ENCODE results near the gene GALNT14.
A peak's percentile ranks its signal among the peaks of the same experiment; 100 is the strongest.
"Not testable (repeated sequence)": the region's sequence is repeated elsewhere in the genome, so short reads cannot be mapped to it uniquely, and the experiment has no call there.

The GALNT14 gene, protein sequence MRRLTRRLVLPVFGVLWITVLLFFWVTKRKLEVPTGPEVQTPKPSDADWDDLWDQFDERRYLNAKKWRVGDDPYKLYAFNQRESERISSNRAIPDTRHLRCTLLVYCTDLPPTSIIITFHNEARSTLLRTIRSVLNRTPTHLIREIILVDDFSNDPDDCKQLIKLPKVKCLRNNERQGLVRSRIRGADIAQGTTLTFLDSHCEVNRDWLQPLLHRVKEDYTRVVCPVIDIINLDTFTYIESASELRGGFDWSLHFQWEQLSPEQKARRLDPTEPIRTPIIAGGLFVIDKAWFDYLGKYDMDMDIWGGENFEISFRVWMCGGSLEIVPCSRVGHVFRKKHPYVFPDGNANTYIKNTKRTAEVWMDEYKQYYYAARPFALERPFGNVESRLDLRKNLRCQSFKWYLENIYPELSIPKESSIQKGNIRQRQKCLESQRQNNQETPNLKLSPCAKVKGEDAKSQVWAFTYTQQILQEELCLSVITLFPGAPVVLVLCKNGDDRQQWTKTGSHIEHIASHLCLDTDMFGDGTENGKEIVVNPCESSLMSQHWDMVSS

DNA sequence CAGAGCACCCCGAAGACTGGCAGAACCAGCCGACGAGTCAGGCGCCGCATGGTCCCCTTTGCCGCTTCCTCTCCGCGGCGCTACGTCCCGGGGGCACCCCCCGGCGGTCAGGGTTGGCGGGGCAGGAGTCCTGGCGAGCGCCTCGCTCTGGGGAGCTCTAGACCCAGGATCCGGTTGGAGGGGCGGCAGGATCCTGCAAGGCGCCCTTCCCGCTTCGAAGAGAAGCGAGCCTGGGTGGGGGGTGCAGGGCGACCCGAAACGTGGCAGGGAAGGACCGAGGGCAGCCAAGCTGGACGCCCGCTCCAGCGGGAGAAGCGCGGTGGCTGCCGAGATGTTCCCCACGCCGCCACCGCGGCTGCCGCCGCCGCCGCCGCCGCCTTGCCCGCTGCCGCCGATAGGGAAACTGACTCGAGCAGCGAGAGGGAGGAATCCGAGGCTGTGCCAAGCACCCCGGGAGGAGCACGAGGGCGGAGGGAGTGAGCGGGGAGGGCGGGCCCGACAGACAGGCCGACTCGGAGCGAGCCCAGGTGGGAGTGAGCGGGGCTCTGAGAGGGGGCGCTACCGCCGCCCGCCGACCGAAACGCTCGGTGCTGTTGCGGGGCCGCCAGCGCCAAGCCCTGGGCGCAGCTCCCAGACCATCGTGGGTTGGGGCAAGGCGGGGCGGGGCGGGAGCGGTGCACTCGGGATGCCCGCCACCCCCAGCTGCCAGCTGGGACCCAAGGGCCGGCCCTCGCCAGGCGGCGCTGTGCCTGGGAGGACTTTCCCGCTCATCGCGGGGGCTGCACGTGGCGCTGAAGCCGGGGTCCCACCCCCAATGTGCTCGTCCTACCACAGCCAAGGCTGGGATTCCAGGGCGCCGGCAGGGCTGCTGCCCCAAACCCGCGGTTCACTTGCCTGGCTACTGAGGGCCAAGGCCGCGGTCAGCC is at the start of gene GALNT14:
Gene GALNT14 (minus strand): TSS at position 404 of the 926 bp plus-strand sequence. CDS start 354 bp downstream, at position 50.
- peak; percentile 68 for DNase-seq

- no peak for DNase-seq
These were observed 48.9 kb upstream of the GALNT14 start for GRCh38 chr2:31187166-31187565.

DNA sequence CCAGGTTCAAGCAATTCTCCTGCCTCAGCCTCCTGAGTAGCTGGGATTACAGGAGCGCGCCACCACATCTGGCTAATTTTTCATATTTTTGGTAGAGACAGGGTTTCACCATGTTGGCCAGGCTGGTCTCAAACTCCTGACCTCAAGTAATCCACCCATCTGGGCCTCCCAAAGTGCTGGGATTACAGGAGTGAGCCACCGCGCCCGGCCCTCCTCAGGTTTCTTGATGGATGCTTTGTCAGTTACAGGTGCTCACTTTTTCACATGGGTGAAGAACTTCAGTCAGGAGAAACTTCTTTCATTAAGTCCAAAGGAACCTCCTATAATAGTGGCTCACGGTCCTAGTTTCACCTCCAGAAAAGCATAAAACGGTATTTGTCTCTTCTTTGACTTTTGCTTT is 45.7 kb upstream of the GALNT14 start:
- not testable (repeated sequence) for DNase-seq

DNA sequence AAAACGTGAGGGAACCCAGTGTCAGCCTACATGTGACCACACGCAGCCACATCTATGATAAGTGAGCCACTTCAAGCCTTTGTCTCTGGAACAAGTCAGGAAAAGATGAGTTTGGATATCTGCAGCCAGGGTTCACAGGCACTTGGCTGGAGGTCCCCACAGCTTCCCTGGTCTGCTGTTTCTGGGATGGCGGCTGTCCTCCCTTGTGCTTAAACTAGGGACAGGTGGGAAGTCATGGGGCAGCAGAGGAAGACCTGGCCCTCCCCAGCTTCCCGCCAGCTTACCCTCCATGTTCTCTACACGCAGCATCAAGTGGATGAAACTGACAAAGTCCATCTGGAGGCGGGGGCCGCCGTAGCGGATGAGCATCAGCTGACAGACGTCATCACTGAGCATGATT is 38.5 kb upstream of the GALNT14 start:
- DNase-seq = no peak

DNA sequence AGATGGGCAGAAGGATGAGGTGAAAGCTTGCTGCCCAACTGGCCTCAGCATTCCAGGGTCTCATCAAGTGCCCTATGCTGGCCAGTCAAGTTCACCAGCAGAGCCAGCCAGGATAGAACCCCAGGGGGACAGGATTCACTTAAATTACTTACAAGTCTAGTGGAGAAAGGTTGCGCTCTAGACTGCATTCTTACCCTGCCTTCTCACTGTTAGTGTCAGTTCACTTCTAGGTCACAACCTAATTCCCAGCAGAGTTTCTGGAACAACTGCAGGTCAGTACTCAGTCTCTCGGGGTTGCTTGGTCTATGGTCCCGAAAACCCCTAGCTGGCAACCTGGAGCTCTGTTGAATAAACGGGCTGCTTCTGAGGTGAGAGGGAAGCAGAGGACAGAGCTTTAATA is 32.9 kb upstream of the GALNT14 start:
- DNase-seq = no peak

DNA sequence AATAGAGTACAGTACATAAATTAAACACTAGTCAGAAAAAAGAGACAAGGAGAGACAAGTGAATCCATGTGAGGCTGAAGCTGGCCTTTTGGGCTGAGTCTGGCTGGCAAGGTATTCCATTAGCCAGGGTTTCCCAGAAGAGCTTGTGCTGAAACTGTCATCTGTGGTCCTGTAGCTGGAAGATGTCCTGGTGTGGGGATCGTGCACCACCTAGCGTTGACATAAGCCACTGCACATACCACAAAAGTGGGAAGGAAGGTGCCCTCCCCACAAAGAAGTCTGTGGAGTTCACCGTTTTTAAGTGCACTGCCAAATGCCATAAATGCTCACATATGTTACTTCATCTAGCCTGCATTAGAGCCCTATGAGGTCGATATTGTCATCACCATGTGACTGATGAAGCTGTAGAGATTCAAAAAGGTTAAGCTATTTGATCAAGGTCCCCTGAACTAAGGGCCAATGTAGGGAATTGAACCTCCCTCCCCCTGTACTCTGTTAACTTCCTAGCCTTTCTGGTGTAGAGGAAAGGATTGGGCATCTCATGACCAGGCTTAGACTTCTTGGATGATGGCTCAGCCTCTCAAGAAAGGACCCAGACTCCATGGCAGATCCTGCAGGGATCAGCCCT is 31.9 kb upstream of the GALNT14 start:
- DNase-seq = peak; percentile 57

DNA sequence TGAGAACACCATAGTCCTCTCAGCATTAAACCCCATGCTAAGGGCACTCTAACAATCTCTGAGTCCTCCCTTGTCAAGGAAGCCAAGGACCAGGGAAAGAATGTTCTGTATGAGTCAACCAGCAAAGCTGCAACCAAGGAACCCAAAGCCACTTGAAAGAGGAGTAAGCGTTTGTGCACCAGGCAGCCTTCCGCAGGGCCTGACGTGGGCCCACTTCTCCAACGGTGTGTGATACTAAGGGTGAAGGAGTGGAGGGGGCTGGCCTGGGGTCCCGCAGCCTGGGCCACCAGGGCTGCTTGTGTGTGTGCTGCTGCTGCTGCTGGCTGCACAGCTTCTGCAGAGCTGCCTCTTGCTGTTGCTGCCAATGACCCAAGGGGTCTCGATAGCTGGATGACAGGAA is 30.1 kb upstream of the GALNT14 start:
- DNase-seq = no peak

GRCh38 chr2:31166925-31167324 is 28.7 kb upstream of the GALNT14 start:
- no peak for DNase-seq

- DNase-seq = no peak
These were observed 24.8 kb upstream of the GALNT14 start for GRCh38 chr2:31163011-31163539.

DNA sequence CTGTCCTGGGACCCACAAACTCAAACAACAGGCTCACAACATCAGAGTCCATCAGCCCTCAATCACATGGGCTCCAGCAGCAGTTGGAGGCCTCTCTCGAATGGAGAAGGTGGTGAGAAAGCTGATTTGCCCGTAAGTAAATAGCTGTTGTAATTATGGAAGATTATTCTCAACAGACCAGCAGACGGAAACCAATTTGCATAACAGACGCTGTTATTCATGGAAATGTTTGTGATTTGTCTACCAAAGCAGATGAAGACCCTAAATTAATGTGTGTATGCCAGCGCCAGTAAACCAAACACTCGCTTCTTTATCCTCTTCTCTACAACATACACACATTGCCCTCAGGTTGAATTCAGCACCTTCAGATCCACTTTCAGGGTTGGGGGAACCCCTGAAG is 23.4 kb upstream of the GALNT14 start:
- no peak for DNase-seq

- no peak for DNase-seq
These were observed 13.3 kb upstream of the GALNT14 start for GRCh38 chr2:31151501-31151900.

DNA sequence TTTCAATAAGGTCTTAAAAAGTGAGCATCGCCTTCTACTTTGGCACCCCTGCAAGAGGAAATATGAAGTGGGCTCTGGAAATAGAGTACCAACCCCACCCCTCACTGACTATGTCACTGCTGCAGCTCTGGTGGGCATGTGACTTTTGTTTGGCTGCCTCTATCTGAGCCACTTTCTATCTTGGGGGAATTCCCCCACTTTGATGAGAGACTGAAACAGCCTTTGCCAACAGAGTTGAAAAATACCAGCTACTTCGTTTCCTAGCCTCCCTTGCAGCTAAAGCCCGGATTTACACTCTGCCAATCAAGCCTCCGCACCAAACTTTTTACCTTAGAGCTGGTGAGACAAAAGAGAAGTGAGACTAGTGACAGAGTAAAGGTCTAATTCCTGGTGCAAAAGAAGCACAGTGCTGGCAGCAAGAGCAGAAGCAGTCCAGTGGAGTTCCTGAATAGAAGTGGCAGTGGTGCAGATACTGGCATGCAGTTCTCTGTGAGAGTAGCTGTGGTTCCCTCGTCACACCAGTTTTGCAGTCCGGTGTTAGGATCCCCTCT is 12.0 kb upstream of the GALNT14 start:
- DNase-seq = no peak

DNA sequence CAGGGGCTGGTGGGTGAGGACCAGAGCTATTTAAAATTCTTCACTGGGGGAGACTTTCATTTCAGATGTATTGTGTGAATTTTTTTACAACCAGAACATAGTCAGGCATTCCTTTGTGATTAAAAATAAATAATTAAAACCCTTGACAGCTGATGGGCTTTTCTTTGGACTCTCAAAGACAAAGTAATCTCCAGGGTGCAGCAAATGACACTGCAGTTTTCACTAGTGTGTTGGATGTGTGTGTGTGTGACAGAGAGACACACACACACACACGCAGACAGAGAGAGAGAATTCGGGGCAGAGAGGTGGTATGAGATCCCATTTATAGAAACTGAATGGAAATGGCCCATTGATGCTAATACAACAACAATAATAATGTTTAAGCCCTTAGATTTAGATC is 10.3 kb upstream of the GALNT14 start:
- no peak for DNase-seq

DNA sequence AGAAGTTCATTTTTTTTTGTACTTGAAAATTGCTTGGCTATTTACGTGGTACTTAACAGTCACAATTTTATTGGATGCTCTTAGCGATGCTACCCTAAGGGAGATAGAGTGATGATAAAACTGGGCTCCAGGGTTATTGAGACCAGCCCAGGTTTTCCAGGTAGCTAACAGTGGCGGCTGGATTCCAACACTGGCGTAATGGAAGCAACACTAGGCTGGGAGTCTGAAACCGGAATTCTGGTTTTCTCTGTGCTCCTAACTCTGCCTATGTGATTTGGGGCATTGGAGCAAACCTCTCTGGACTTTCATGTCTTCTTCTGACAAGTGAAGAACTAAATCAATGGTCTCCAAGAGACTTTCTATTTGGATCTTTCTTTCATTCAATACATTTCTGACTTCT is 9.4 kb upstream of the GALNT14 start:
- DNase-seq = no peak

- no peak for DNase-seq
These were observed 3.9 kb upstream of the GALNT14 start for GRCh38 chr2:31142110-31142509.

DNA sequence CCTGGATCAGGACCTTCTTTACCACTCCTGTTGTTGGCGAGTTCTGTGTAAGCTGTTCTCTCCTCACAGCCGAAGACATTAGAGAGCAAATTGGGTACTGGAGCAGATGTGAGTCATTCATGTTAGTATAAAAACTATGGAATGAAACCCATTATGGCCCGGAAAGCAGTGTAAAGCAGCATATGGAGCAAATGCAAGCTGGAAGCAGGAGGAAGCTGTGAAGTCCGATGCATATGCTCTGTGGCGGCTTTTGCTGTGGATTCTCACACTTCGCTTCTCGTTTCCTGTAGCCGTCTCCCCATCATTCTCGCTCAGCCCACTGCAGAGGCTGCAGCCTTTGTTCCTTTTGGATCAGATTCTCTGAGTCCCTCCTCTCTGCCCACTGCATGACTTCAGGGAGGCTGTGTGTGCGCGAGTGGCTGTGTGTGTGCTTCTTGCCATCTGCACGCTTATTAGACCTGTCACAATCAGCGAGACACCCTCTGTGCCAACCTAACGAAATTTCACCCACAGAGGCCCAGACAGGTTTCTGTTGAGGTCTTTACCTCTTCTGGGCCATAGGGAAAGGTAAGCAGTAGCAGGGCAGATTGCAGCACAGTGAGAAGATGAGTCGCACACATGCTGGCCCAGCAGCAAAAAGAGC is 3.3 kb upstream of the GALNT14 start:
- DNase-seq = no peak

GRCh38 chr2:31140151-31140550 is 1.9 kb upstream of the GALNT14 start:
- no peak for DNase-seq

DNA sequence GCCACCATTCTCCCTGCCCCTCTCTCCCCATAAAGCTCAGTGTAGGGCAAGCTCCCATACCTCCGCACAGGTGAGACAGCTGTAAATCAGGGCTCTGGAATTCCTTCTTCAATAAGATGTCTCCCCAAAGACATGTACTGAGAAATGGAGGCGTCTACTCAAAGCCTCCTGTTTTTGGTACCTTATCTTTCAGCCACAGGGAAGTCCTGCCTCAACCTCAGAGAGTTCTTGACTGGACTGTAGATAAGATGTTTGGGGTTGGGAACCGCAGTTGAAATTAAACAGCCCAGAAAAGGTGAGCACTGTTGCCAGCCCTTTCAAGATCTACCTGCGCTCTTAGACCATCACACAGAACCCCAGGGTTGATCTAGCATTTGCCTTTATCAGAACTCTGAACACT is 1.4 kb upstream of the GALNT14 start:
- DNase-seq = no peak

- DNase-seq = no peak
These were observed 816 bp downstream of the GALNT14 start for GRCh38 chr2:31137211-31138036.

GRCh38 chr2:31136732-31137131 is 1.5 kb downstream of the GALNT14 start:
- no peak for DNase-seq

- no peak for DNase-seq
These were observed 2.2 kb downstream of the GALNT14 start for GRCh38 chr2:31136000-31136399.
